ENCODE data around the gene HASPIN.

- TF ChIP-seq CTCF (CRISPR knock-in tag; IDR thresholded peaks at IDR 0.05) (no peak), POLR2AphosphoS5 (IDR thresholded peaks at IDR 0.05; ENCODE audit: low read depth, low read length) (no peak), MAF1 (CRISPR knock-in tag; IDR thresholded peaks at IDR 0.05; ENCODE audit: borderline replicate concordance) (no peak), POLR2G (IDR thresholded peaks at IDR 0.05; ENCODE audit: low read depth, low read length) (no peak), TBX3 (IDR thresholded peaks at IDR 0.05; ENCODE audit: borderline replicate concordance) (no peak), RAD21 (CRISPR knock-in tag; IDR thresholded peaks at IDR 0.05) (no peak), BCLAF1 (IDR thresholded peaks at IDR 0.05) (no peak), ZKSCAN1 (IDR thresholded peaks at IDR 0.05; ENCODE audit: low read length) (no peak)
Measured at GRCh38 chr17:3751836-3752235, 28.1 kb downstream of the HASPIN start.

Measured in HepG2 (cell line).